Erythroblast (primary cell): Measurements from ENCODE around the gene RGMA.

ENCODE experiments used
- GATA1 ChIP-seq: IDR thresholded peaks from 2 replicates; pipeline ENCODE4 v1.6.1; 2011; ENCODE audit warnings: low read depth, mild to moderate bottlenecking, control low read depth, low read length, moderate library complexity
- POLR2A ChIP-seq: IDR thresholded peaks from 2 replicates; pipeline ENCODE4 v1.6.1; 2011; ENCODE audit warnings: mild to moderate bottlenecking, low read length

- TF ChIP-seq POLR2A, result no peak
- no peak for TF ChIP-seq GATA1
Observed at GRCh38 chr15:93059442-93059841, 29.6 kb downstream of the RGMA start.
